A549 (cell line): ENCODE results near the gene ADAP1. TPM values are rescaled to one million over a fixed set of nuclear protein-coding genes. Genes with fewer than 3 reads are reported as not detected.

Source experiments
- ATAC-seq, 2 experiments: fragments of 200-7000 bp in 1 of 2; fragments of >200 bp in 1 of 2; cut with Nextera tagmentation in 1 of 2; cut with Tn5 transposase in 1 of 2; 3 replicates each; pipeline versions ENCODE4 v1.8.0 to v1.9.1; 2018 to 2020; ENCODE audit warnings: mild to moderate bottlenecking in 1 of 2, moderate library complexity in 1 of 2
- CTCF ChIA-PET: fragments of 300-600 bp; sonication (Branson Sonifier 250); formaldehyde crosslinking; extraction: SDS; loops from one replicate; lab custom pipeline; 2021; ENCODE audit warnings: antibody characterized with exemption, inconsistent platforms; lab: Yijun Ruan, JAX
- POLR2A ChIA-PET: fragments of 350-600 bp; formaldehyde crosslinking; extraction: SDS; loops from one replicate; lab custom pipeline; 2021; ENCODE audit warnings: antibody characterized with exemption, inconsistent platforms; lab: Yijun Ruan, JAX
- DNase-seq, 2 experiments: peaks; one replicate each; pipeline versions ENCODE4 v3.0.0 to v3.0.0-alpha.2; 2011 to 2016; ENCODE audit warnings: low read depth in 1 of 2, low spot score in 1 of 2
- FAIRE-seq: peaks from 2 replicates; lab custom pipeline; 2011; peaks lifted over from hg19 to GRCh38; lab: Jason Lieb, UNC
- H3K27ac ChIP-seq, 2 experiments: fragments of >200 bp; sonication (Bioruptor Twin); formaldehyde crosslinking; 3 replicates each; pipeline ENCODE4 v1.5.1; 2016 to 2017
- H3K4me1 ChIP-seq: fragments of >200 bp; sonication (Bioruptor Twin); formaldehyde crosslinking; 3 replicates; pipeline ENCODE4 v1.6.1; 2016
- H3K4me2 ChIP-seq: fragments of >200 bp; sonication (Bioruptor Twin); formaldehyde crosslinking; 3 replicates; pipeline ENCODE4 v1.6.1; 2016
- H3K4me3 ChIP-seq: fragments of >200 bp; sonication (Bioruptor Twin); formaldehyde crosslinking; 3 replicates; pipeline ENCODE4 v1.5.1; 2016
- H3K9me3 ChIP-seq: fragments of >200 bp; sonication (Bioruptor Twin); formaldehyde crosslinking; 3 replicates; pipeline ENCODE4 v1.6.1; 2016
- BCL3 ChIP-seq: fragments of >200 bp; sonication (Bioruptor Twin); formaldehyde crosslinking; IDR thresholded peaks from 3 replicates; pipeline ENCODE4 v1.6.1; 2016
- CBX2 ChIP-seq: fragments of 200-600 bp; sonication (generic); IDR thresholded peaks from 2 replicates; pipeline ENCODE4 v1.6.1; 2016; ENCODE audit warnings: low read depth, mild to moderate bottlenecking, borderline replicate concordance
- CBX8 ChIP-seq: fragments of 200-600 bp; sonication (generic); IDR thresholded peaks from 2 replicates; pipeline ENCODE4 v1.6.1; 2016
- CEBPB ChIP-seq, 2 experiments: fragments of >200 bp in 1 of 2; sonication (Bioruptor Twin) in 1 of 2; formaldehyde crosslinking in 1 of 2; IDR thresholded peaks; 2 replicates each; pipeline ENCODE4 v1.6.1; 2012 to 2016
- CTCF ChIP-seq: fragments of >200 bp; sonication (Bioruptor Twin); formaldehyde crosslinking; IDR thresholded peaks from 3 replicates; pipeline ENCODE4 v1.5.1; 2016
- E2F6 ChIP-seq: IDR thresholded peaks from 2 replicates; pipeline ENCODE4 v1.6.1; 2012; ENCODE audit warnings: low read depth, borderline replicate concordance
- FOSL2 ChIP-seq, 2 experiments: fragments of 450-650 bp in 1 of 2; fragments of >200 bp in 1 of 2; sonication (Bioruptor Twin) in 1 of 2; formaldehyde crosslinking; IDR thresholded peaks; 2 replicates each; pipeline versions ENCODE4 v1.5.0 to v1.6.1; 2016 to 2020; ENCODE audit warnings: mild to moderate bottlenecking in 1 of 2, moderate library complexity in 1 of 2
- HDAC2 ChIP-seq: fragments of 200-600 bp; sonication (generic); IDR thresholded peaks from 2 replicates; pipeline ENCODE4 v1.6.1; 2016
- HOXB5 ChIP-seq: fragments of 250-450 bp; sonication (Bioruptor Pico); IDR thresholded peaks from 2 replicates; pipeline ENCODE4 v1.5.0; 2020; ENCODE audit warnings: mild to moderate bottlenecking, moderate library complexity
- KDM5A ChIP-seq: fragments of 200-600 bp; sonication (generic); IDR thresholded peaks from 2 replicates; pipeline ENCODE4 v1.6.1; 2016; ENCODE audit warnings: antibody characterized with exemption, mild to moderate bottlenecking
- MAFK ChIP-seq: fragments of 450-650 bp; IDR thresholded peaks from 2 replicates; pipeline ENCODE4 v1.6.1; 2014; ENCODE audit not compliant: partially characterized antibody
- MAX ChIP-seq: IDR thresholded peaks from 2 replicates; pipeline ENCODE4 v1.6.1; 2012
- NPAS2 ChIP-seq: fragments of 250-450 bp; sonication (Bioruptor Pico); IDR thresholded peaks from 2 replicates; pipeline ENCODE4 v1.8.0; 2022; ENCODE audit warnings: mild to moderate bottlenecking, moderate library complexity, borderline replicate concordance
- PBX3 ChIP-seq: IDR thresholded peaks from 2 replicates; pipeline ENCODE4 v1.6.1; 2012
- PHF8 ChIP-seq: fragments of 200-600 bp; sonication (generic); IDR thresholded peaks from 2 replicates; pipeline ENCODE4 v1.6.1; 2016; ENCODE audit warnings: low read depth, mild to moderate bottlenecking, antibody characterized with exemption, moderate library complexity, borderline replicate concordance
- RCOR1 ChIP-seq: fragments of 150-350 bp; IDR thresholded peaks from 2 replicates; pipeline ENCODE4 v1.6.1; 2014; ENCODE audit warnings: antibody characterized with exemption, low read length, low read depth
- RNF2 ChIP-seq: fragments of 200-600 bp; sonication (generic); IDR thresholded peaks from 2 replicates; pipeline ENCODE4 v1.6.1; 2016; ENCODE audit warnings: low read depth, mild to moderate bottlenecking, antibody characterized with exemption, moderate library complexity, borderline replicate concordance
- SMC3 ChIP-seq: fragments of >200 bp; sonication (Bioruptor Twin); formaldehyde crosslinking; IDR thresholded peaks from 3 replicates; pipeline ENCODE4 v1.6.1; 2018; ENCODE audit warnings: inconsistent platforms
- TFCP2L1 ChIP-seq: fragments of 250-450 bp; sonication (Bioruptor Pico); IDR thresholded peaks from 2 replicates; pipeline ENCODE4 v1.5.0; 2021; ENCODE audit warnings: mild to moderate bottlenecking
- TP53 ChIP-seq: fragments of 250-450 bp; sonication (Bioruptor Pico); IDR thresholded peaks from 2 replicates; pipeline ENCODE4 v1.5.0; 2021; ENCODE audit warnings: mild to moderate bottlenecking, moderate library complexity
- ZC3H11A ChIP-seq: fragments of 450-650 bp; IDR thresholded peaks from 2 replicates; pipeline ENCODE4 v1.6.1; 2014; ENCODE audit warnings: antibody characterized with exemption, mild to moderate bottlenecking
- ZFP36 ChIP-seq: fragments of 450-650 bp; IDR thresholded peaks from 2 replicates; pipeline ENCODE4 v1.6.1; 2014; ENCODE audit warnings: borderline replicate concordance; ENCODE audit not compliant: partially characterized antibody
- WGBS: methylation state at CpG from one replicate; pipeline ENCODE4 v1.1.6; 2017; ENCODE audit errors: missing lambda C conversion rate; 5-methylcytosine and 5-hydroxymethylcytosine counted together
- polyA plus RNA-seq, 4 experiments: library from polyadenylated mRNA; depleted of rRNA in 3 of 4; stranded (reverse); fragments of >200 nt; fragmentation: RNase III in 1 of 4; extraction: RNeasy Plus Mini Kit Qiagen cat#74134 plus additional on column Dnase treatment in 1 of 4; gene quantifications; 2 replicates in 3 of 4; 3 replicates in 1 of 4; pipeline ENCODE4 v1.2.3, GENCODE V29; 2011 to 2017

Gene ADAP1
- polyA plus RNA-seq, 2 of the 4 experiments (the other 2 are of a cell fraction) = 1.7 to 2.5 TPM

GRCh38 chr7:867406-868188 is 86.9 kb downstream of the ADAP1 start:
- peak overlapping the region in 1 of 2 experiments; percentile 25; a peak in 1 of 6 replicates for H3K27ac ChIP-seq
- FAIRE-seq = no peak
- DNase-seq = peak; percentile 21 to 44
- peak; percentile 67 to 72 for ATAC-seq
- POLR2A ChIA-PET = no interaction called here
- H3K4me3 ChIP-seq = no peak overlapping the region
- no peaks in the 10 kb centered on the region for H3K9me3 ChIP-seq
- TF ChIP-seq SMC3 (no peak), NPAS2 (CRISPR knock-in tag) (no peak), MAFK (no peak), FOSL2 (IDR thresholded peaks at IDR 0.05) (no peak), FOSL2 (CRISPR knock-in tag; IDR thresholded peaks at IDR 0.05) (peak; percentile 18; the same call in 1 of the 2 replicates)
- 82% methylated on average over 21 of the region's 22 CpGs for WGBS
- H3K4me2 ChIP-seq = no peak overlapping the region
- CTCF ChIA-PET = interaction anchor here (0.7 to 1.5 kb wide), 5 partner anchors 10 to 546 kb away, joined by 3 to 6 read pairs (median 4); no protein-coding TSS in a partner anchor
- peaks cover 7% of the 10 kb centered on the region; the same call in 2 of the 3 replicates for H3K4me1 ChIP-seq

- Histone ChIP-seq H3K4me1 (peaks cover 7% of the 10 kb centered on the region; the same call in 2 of the 3 replicates), H3K4me2 (no peak overlapping the region), H3K27ac (no peak overlapping the region), H3K9me3 (no peaks in the 10 kb centered on the region), H3K4me3 (no peak overlapping the region)
- TF ChIP-seq BCL3 (no peak), TP53 (no peak), CTCF (no peak), HOXB5 (CRISPR knock-in tag) (no peak), MAX (no peak), RNF2 (no peak), PBX3 (no peak), HDAC2 (no peak), PHF8 (no peak), CBX2 (no peak), E2F6 (no peak), FOSL2 (IDR thresholded peaks at IDR 0.05) (no peak), FOSL2 (CRISPR knock-in tag; IDR thresholded peaks at IDR 0.05) (no peak), RCOR1 (no peak), CBX8 (no peak), TFCP2L1 (CRISPR knock-in tag) (no peak), CEBPB (IDR thresholded peaks at IDR 0.05) (no peak), ZFP36 (no peak), ZC3H11A (no peak), KDM5A (no peak)
- no peak for ATAC-seq
- no peak for DNase-seq
- WGBS = 90% methylated on average over 15 of the region's 18 CpGs
- no peak for FAIRE-seq
- ChIA-PET CTCF (interaction anchor here (0.7 to 1.3 kb wide), 4 partner anchors 19 to 545 kb away, joined by 3 to 4 read pairs (median 4); no protein-coding TSS in a partner anchor), POLR2A (no interaction called here)
Observed at GRCh38 chr7:867001-867405, 87.5 kb downstream of the ADAP1 start.
